Type B pancreatic cell (in vitro differentiated cells): ENCODE measurements around the gene ESRRB. TPM values are rescaled to one million over a fixed set of nuclear protein-coding genes. Genes with fewer than 3 reads are reported as not detected.

Experiments
- DNase-seq: peaks from one replicate; pipeline ENCODE4 v3.0.0; 2021; ENCODE audit warnings: mixed read lengths; ENCODE audit not compliant: unreplicated experiment; ENCODE audit errors: extremely low spot score
- H3K27ac Mint-ChIP-seq: 2 replicates; pipeline ENCODE4 v1.8.0; 2021; ENCODE audit warnings: mild to moderate bottlenecking, mixed read lengths
- H3K27me3 Mint-ChIP-seq: 2 replicates; pipeline ENCODE4 v1.8.0; 2021; ENCODE audit warnings: mixed read lengths
- H3K36me3 Mint-ChIP-seq: 2 replicates; pipeline ENCODE4 v1.8.0; 2021; ENCODE audit warnings: mixed read lengths
- H3K4me1 Mint-ChIP-seq: one replicate; pipeline ENCODE4 v1.8.0; 2021; ENCODE audit warnings: mixed read lengths; ENCODE audit not compliant: unreplicated experiment
- H3K4me3 Mint-ChIP-seq: 2 replicates; pipeline ENCODE4 v1.8.0; 2021; ENCODE audit warnings: mild to moderate bottlenecking, mixed read lengths
- H3K9me3 Mint-ChIP-seq: 2 replicates; pipeline ENCODE4 v1.8.0; 2021; ENCODE audit warnings: mixed read lengths
- total RNA-seq: library from RNA; stranded (reverse); gene quantifications from 2 replicates; pipeline ENCODE4 v1.2.1, GENCODE V29; 2021; ENCODE audit warnings: low replicate concordance
- TF ChIP-seq, protein P1 (sequence below): fragments of 200-600 bp; sonication (generic); conservative IDR thresholded peaks from 2 replicates; pipeline ENCODE4 v1.5.0; 2021; ENCODE audit warnings: antibody characterized with exemption, mild to moderate bottlenecking

Gene ESRRB
- total RNA-seq, 1 donor from 2014 or later = 0.94 TPM

DNA sequence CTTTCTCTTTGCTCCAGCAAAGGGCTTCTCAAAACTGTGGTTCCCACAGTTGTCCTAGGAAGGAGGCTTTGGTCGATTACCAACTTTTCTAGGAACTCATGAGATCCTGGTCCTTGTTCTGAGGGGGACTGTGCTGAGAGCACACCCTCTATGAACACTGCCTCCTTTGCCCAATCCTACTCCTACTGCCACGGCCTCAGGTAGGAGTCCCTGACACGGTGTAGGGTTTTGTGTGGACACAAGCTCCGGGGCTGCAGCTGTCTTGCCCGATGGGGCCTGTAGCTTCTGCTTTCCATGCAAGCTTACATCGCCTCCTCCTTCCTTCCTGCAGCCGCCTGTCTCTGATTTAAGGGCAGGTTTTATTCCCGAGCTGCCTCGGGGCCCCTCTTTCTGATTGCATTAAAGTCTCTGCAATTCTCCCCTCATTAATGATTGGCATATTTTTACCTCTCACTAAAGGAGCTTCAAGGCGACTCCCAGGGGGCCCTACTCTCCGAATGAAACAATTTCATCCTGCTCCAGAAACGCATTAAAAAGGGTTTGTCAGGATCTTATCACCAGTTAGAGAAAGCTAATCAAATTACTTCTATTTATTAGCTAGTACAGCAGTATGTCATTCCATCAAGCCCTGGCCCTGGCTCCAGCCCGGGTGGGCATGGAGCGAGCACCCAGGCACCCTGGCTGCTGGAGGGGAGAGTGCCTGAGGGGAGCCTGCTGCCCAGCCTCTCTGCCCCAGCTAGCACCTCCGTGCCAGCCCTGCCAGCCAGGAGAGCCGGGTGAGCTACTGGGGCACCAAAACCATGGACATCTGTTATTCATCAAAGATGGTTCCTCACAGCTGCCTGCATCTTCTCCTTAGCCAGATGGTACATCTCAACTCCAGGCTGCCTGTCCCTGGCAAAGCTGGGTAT lies 38.0 kb upstream of the ESRRB start:
- H3K27me3 Mint-ChIP-seq = peaks cover 39% of the 10 kb centered on the region
- TF ChIP-seq, protein P1, sequence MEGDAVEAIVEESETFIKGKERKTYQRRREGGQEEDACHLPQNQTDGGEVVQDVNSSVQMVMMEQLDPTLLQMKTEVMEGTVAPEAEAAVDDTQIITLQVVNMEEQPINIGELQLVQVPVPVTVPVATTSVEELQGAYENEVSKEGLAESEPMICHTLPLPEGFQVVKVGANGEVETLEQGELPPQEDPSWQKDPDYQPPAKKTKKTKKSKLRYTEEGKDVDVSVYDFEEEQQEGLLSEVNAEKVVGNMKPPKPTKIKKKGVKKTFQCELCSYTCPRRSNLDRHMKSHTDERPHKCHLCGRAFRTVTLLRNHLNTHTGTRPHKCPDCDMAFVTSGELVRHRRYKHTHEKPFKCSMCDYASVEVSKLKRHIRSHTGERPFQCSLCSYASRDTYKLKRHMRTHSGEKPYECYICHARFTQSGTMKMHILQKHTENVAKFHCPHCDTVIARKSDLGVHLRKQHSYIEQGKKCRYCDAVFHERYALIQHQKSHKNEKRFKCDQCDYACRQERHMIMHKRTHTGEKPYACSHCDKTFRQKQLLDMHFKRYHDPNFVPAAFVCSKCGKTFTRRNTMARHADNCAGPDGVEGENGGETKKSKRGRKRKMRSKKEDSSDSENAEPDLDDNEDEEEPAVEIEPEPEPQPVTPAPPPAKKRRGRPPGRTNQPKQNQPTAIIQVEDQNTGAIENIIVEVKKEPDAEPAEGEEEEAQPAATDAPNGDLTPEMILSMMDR = no peak
- H3K27ac Mint-ChIP-seq = no peak overlapping the region
- no peaks in the 10 kb centered on the region for H3K4me1 Mint-ChIP-seq
- H3K4me3 Mint-ChIP-seq = no peak overlapping the region
- H3K9me3 Mint-ChIP-seq = no peaks in the 10 kb centered on the region
- no peaks in the 10 kb centered on the region for H3K36me3 Mint-ChIP-seq
- no peak for DNase-seq

DNA sequence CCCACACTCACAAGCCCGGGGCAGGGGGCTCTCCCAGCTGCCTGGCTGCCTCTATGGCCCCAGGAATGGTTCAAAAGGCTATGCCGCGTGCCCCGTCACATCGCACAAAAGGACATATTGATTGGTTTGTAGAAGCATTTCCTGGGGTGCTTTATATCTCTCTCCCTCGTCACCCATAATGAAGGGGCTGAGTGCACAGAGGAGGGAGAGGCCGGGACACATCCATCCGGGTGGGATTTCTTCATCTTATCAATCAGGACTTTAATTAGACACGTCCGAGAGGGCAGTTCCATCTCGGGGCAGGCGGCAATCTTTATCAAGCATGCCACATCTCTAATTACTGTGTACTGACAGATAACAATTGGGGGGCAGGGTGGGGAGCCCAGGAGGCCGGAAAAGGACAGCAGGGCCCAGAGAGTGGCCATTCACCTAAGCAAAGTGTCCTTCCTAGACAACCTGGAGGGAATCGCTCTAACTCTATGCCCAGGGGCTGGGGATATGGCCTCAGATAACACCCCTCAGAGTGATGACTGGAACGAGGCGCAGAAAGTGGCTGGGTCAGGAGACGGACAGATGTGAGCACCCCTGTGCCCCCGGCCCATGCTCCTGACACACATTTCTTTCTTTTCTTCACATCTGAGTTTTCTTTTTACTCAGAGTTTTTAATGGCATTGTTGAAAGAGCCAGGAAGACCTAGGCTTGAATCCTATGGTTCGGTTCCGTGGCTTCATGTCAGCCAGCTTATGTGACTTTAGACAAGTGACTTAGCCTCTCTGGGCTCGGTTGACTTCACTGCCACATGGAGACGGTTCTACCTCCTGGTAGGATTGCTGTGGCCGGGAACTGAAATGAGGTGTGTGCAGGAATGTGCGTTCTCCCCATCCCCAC lies 36.0 kb upstream of the ESRRB start:
- Mint-ChIP-seq H3K27ac (no peak overlapping the region), H3K27me3 (peaks cover 43% of the 10 kb centered on the region), H3K4me1 (no peaks in the 10 kb centered on the region), H3K36me3 (no peaks in the 10 kb centered on the region), H3K9me3 (no peaks in the 10 kb centered on the region), H3K4me3 (no peak overlapping the region)
- no peak for DNase-seq
- TF ChIP-seq, protein P1 = no peak

DNA sequence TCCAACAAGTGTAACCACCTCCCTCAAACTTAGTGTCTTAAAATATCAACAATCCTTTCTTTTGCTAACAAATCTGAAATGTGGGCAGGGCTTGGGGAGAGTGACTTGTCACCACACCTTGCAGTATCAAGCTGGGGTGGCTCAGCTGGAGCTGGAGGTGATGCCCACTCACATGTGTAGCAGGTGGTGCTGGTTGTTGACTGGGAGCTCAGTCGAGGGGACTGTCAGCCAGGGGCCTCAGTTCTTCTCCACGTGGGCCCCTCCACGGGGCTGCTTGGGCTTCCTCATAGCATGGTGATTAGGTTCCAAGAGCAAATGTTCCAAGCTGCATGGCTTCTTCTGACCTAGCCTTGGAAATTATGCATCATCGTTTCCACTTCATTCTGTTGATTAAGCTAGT lies 32.6 kb upstream of the ESRRB start:
- Mint-ChIP-seq H3K27ac (no peak overlapping the region), H3K4me3 (no peak overlapping the region), H3K9me3 (no peaks in the 10 kb centered on the region), H3K4me1 (no peaks in the 10 kb centered on the region), H3K27me3 (peaks cover 52% of the 10 kb centered on the region), H3K36me3 (no peaks in the 10 kb centered on the region)
- no peak for DNase-seq
- TF ChIP-seq, protein P1 = no peak

DNA sequence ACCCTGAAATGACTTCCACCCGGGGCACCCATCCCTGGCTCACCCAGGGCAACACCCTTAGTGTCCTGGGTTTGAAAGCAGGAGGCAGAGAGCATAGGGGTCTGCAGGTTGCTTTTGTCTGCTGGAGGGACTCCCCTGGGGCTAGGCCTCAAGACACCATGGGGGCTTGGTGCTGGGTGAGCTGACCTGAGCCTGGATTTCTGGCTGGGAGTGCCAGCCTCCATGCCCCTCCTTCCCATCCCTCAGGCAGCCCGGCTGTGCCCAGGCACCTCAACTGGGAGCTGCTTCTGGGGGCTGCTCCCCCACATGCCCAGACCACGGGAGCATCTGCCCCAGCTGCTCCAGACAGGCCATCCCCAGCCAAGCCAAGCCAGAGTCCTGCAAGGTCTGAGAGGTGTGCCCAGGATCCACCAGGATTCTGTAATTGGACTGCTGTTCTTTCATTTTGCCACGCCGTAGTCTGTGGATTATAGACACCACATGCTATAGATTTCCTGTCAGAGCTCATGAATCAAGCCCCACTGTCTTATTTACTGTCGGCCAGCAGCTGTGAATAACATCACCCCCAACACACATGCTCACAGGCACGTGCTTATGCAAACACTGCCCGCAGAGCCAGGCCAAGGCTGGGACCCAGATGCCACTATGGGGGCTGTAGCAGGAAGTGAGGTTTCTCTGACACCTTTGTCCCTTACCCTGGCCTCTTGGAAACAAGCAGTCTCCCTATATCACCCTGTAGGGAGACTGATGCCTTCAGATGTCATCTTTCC lies 29.4 kb upstream of the ESRRB start:
- no peak for DNase-seq
- Mint-ChIP-seq H3K27me3 (peaks cover 52% of the 10 kb centered on the region), H3K27ac (no peak overlapping the region), H3K4me3 (no peak overlapping the region), H3K9me3 (no peaks in the 10 kb centered on the region), H3K36me3 (no peaks in the 10 kb centered on the region), H3K4me1 (peaks cover 17% of the 10 kb centered on the region)
- TF ChIP-seq, protein P1 = no peak

DNA sequence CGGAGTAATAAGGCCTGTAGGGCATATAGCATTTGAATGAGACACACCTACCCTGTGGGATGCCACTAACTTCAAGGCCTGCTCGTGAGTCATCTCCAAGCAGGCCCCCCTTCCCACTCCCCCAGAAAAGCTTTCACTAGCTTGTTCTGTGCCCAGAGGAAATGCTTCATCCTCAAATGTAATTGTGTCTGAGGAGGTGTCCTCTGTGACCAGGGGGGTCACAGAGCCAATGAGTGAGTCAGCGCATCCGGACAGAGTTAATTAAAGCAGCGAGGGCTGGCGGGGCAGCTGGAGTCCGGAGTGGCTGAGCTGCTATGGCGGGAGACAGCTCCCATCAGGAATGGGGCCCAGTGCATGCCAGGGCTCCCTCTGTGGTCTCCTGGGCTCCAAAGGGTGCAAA lies 27.0 kb upstream of the ESRRB start:
- TF ChIP-seq, protein P1 = no peak
- Mint-ChIP-seq H3K36me3 (no peaks in the 10 kb centered on the region), H3K9me3 (no peaks in the 10 kb centered on the region), H3K27me3 (peaks cover 50% of the 10 kb centered on the region), H3K27ac (no peak overlapping the region), H3K4me1 (peaks cover 17% of the 10 kb centered on the region), H3K4me3 (no peak overlapping the region)
- no peak for DNase-seq
